HAP-1 (cell line): ENCODE data around the gene ACTL6B.
A peak's percentile ranks its signal among the peaks of the same experiment; 100 is the strongest.

Experiments
- DNase-seq, 2 experiments: peaks; one replicate each; pipeline ENCODE4 v3.0.0-alpha.2; 2016 to 2020; ENCODE audit warnings: low spot score in 2 of 2
- H3K27me3 ChIP-seq: fragments of 250-450 bp; sonication (Bioruptor Pico); 2 replicates; pipeline ENCODE4 v1.5.1; 2020; ENCODE audit warnings: low read depth, mild to moderate bottlenecking, moderate library complexity
- H3K36me3 ChIP-seq: fragments of 250-450 bp; sonication (Bioruptor Pico); replicated peaks from 2 replicates; pipeline ENCODE4 v1.5.1; 2020; ENCODE audit warnings: mild to moderate bottlenecking
- H3K4me1 ChIP-seq: fragments of 250-450 bp; sonication (Bioruptor Pico); 2 replicates; pipeline ENCODE4 v1.5.1; 2020; ENCODE audit warnings: mild to moderate bottlenecking
- H3K4me3 ChIP-seq: fragments of 250-450 bp; sonication (Bioruptor Pico); 2 replicates; pipeline ENCODE4 v1.5.1; 2020; ENCODE audit warnings: mild to moderate bottlenecking, moderate library complexity
- H3K9me3 ChIP-seq: fragments of 250-450 bp; sonication (Bioruptor Pico); 2 replicates; pipeline ENCODE4 v1.5.1; 2020; ENCODE audit warnings: mild to moderate bottlenecking, moderate library complexity
- in situ Hi-C: fragments of 300-500 bp; cut with MboI; formaldehyde crosslinking; loops from 3 replicates; pipeline ENCODE4 v1.14.3; 2020; ENCODE audit warnings: low sequenced_read_pairs, inconsistent platforms, mixed read lengths

ACTL6B gene

DNA sequence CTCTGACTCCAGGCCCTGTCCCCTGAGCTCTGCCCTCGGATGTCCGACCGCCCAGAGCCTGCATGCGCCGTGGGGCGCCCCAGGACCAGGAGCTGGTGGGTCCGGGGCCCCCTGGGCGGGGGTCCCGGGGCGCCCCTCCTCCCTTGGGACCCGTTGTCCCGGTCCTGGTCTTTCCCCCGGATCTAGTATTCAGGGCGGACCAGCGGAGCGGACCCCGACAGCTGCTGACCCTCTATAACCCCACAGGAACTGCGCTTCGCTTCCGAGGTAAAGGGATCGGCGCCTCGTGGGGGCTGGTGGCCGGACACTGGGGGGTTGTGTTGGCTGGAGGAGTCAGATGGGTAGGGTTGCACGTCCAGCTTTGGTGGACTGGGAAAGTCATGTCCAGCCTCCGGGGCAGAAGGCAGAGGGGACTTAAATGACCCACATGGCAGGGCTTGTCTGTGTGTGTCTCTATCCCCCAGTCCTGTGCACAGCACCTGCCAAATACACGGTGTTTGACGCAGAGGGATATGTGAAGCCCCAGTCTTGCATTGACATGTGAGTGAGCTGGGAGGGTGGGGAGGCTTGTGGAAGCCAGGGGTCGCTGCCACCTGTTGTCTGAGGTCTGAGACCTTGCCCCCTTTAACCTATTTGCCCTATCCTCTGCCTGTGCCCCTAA is 43.4 kb downstream of the ACTL6B start:
- in situ Hi-C loops: no loop called here
- Histone ChIP-seq H3K4me3 (peak overlapping the region; percentile 68), H3K27me3 (no peaks in the 10 kb centered on the region), H3K4me1 (peaks cover 12% of the 10 kb centered on the region), H3K9me3 (no peaks in the 10 kb centered on the region), H3K36me3 (no peaks in the 10 kb centered on the region)
- peak in 1 of 2 experiments; percentile 37 for DNase-seq

- Histone ChIP-seq H3K9me3 (no peaks in the 10 kb centered on the region), H3K27me3 (no peaks in the 10 kb centered on the region), H3K4me3 (peak within 1 kb of the TSS; percentile 68), H3K36me3 (no peaks in the 10 kb centered on the region), H3K4me1 (peaks cover 12% of the 10 kb centered on the region)
- in situ Hi-C loops: no loop called here
- DNase-seq: peak; percentile 99 to 100
Observed at GRCh38 chr7:100611983-100612729, 44.1 kb downstream of the ACTL6B start, which contains the start of gene MOSPD3. Gene MOSPD3 (plus strand): TSS chr7:100612540. CDS start chr7:100612792, 252 bp downstream.

DNA sequence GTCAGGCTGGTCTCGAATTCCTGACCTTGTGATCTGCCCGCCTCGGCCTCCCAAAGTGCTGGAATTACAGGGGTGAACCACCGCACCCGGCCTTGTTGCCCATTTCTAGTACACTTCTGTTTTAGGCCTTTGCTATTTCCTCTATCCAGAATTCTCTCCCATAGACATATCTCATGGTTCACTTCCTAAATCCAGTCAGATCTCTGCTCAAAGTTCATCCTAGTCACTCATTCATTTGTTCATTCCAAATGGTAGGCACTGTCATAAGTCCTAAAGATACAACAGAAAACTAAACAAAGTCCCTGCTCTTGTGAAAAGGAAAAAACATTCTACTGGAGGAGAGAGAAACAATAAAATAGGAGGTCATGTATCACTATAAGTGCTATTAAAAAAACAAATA is 46.3 kb downstream of the ACTL6B start:
- Histone ChIP-seq H3K4me3 (no peak overlapping the region), H3K36me3 (no peaks in the 10 kb centered on the region), H3K9me3 (no peaks in the 10 kb centered on the region), H3K27me3 (no peaks in the 10 kb centered on the region), H3K4me1 (peaks cover 12% of the 10 kb centered on the region)
- DNase-seq: no peak
- in situ Hi-C loops: no loop called here

DNA sequence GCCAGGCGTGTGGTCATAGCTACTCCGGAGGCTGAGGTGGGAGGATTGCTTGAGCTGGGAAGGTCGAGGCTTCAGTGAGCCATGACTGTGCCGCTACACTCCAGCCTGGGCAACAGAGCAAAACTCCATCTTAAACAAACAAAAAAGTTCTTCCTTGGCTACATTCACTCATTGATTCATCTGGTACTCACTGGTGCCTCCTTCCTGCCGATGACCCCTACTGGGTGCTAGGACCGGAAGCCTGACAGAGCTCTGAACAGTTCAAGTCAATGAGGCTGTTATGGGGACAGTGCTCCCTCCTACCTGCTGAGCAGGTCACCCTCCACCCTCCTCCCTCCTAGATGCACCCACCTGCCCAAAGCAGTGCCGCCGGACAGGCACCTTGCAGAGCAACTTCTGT is 49.1 kb downstream of the ACTL6B start:
- no peaks in the 10 kb centered on the region for H3K9me3 ChIP-seq
- H3K4me1 ChIP-seq: peaks cover 11% of the 10 kb centered on the region
- DNase-seq: no peak
- in situ Hi-C loops: no loop called here
- no peaks in the 10 kb centered on the region for H3K27me3 ChIP-seq
- no peaks in the 10 kb centered on the region for H3K36me3 ChIP-seq
- H3K4me3 ChIP-seq: no peak overlapping the region

- DNase-seq: no peak
- Histone ChIP-seq H3K4me1 (peaks cover 10% of the 10 kb centered on the region), H3K27me3 (no peaks in the 10 kb centered on the region), H3K4me3 (no peak overlapping the region), H3K36me3 (no peaks in the 10 kb centered on the region), H3K9me3 (no peaks in the 10 kb centered on the region)
- in situ Hi-C loops: no loop called here
Observed at GRCh38 chr7:100606313-100606712, 49.9 kb downstream of the ACTL6B start.

DNA sequence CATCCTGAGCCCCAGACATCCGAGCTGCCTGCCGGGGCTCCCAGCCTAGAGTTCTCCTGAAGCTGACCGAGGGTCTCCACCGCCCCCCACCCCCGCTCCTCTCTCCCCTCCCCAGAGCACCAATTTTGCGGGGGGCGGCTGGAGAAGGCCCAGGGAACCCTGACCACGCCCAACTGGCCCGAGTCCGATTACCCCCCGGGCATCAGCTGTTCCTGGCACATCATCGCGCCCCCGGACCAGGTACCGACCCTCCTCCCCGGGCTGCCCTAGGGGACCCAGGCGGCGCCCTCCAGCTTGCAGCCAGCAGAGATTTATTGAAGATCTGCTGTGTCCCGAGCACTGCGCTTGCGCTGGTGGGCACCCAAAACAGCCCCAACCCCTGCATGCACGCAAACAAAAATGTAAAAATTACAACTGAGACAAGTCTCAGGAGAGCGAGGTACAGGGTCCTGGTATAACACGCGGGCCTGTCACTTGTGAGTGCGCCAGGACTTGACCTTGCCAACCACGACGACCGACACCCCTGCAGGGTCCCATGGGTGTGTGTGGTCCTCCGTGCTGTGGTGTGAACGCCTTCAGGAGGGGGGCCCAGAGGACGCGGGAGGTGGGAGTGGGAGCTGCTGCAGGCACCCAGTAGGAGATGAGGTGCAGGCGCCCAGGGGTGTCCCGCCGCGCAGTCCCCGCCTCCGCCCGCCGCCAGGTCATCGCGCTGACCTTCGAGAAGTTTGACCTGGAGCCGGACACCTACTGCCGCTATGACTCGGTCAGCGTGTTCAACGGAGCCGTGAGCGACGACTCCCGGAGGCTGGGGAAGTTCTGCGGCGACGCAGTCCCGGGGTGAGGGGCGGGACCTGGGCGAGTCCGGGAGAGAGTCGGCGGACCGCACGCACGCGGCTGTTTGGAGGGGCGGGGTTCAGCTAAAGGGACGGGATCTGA is 51.0 kb downstream of the ACTL6B start:
- DNase-seq: peak in 1 of 2 experiments; percentile 57
- H3K4me1 ChIP-seq: peaks cover 7% of the 10 kb centered on the region
- in situ Hi-C loops: no loop called here
- peak overlapping the region; percentile 65 for H3K4me3 ChIP-seq
- no peaks in the 10 kb centered on the region for H3K36me3 ChIP-seq
- no peaks in the 10 kb centered on the region for H3K27me3 ChIP-seq
- H3K9me3 ChIP-seq: no peaks in the 10 kb centered on the region

DNA sequence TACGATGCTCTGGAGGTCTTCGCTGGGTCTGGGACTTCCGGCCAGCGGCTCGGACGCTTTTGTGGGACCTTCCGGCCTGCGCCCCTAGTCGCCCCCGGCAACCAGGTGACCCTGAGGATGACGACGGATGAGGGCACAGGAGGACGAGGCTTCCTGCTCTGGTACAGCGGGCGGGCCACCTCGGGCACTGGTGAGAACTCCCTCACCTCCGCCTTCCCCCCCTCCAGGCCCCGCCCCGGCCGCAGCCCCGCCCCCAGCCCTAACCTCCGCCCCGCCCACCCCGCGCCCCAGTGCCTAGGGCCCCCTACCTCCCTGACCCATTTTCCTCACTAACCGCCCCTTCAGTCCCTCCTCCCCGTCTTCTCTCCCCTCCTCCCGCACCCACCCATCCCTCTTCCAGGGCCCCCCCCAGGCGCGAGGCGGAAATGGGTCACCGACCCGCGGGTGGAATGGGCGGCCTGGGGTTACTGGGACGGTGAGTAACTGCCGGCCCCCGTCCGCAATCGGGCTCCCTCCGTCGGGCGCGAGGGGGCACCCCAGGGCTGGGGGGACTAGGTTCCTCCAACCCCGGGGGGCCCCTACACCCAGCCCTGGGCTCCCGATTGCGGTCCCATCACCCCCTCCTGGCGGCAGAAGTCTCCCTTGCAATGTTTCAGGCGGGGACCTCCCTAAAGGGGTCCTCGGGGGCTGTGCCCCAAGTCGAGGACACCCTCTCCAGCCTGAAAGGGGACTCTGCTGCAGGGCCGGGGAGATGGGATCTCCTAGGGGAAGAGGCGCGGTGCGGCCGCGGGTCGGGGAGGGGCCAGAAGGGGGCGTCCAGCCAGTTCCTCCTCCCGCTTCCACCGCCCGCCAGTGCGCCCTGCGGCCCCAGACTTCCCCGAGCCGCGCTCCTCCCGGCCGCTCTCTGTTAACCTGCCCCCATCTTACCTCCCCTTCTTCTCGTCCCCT is 51.9 kb downstream of the ACTL6B start:
- in situ Hi-C loops: no loop called here
- peak; percentile 74 to 91 for DNase-seq
- no peaks in the 10 kb centered on the region for H3K9me3 ChIP-seq
- H3K4me3 ChIP-seq: peak overlapping the region; percentile 65
- no peaks in the 10 kb centered on the region for H3K36me3 ChIP-seq
- H3K4me1 ChIP-seq: peaks cover 7% of the 10 kb centered on the region
- H3K27me3 ChIP-seq: no peaks in the 10 kb centered on the region

- no peaks in the 10 kb centered on the region for H3K27me3 ChIP-seq
- no peaks in the 10 kb centered on the region for H3K36me3 ChIP-seq
- in situ Hi-C loops: no loop called here
- H3K4me1 ChIP-seq: peaks cover 7% of the 10 kb centered on the region
- no peaks in the 10 kb centered on the region for H3K9me3 ChIP-seq
- DNase-seq: peak in 1 of 2 experiments; percentile 39
- H3K4me3 ChIP-seq: peak overlapping the region; percentile 65
Observed at GRCh38 chr7:100603726-100604027, 52.6 kb downstream of the ACTL6B start.

GRCh38 chr7:100602889-100603725 is 53.1 kb downstream of the ACTL6B start:
- in situ Hi-C loops: no loop called here
- peak in 1 of 2 experiments; percentile 76 for DNase-seq
- H3K36me3 ChIP-seq: no peaks in the 10 kb centered on the region
- no peaks in the 10 kb centered on the region for H3K9me3 ChIP-seq
- H3K4me3 ChIP-seq: no peak overlapping the region
- H3K4me1 ChIP-seq: peaks cover 7% of the 10 kb centered on the region
- no peaks in the 10 kb centered on the region for H3K27me3 ChIP-seq

GRCh38 chr7:100600730-100601038 is 55.6 kb downstream of the ACTL6B start:
- Histone ChIP-seq H3K9me3 (no peaks in the 10 kb centered on the region), H3K4me1 (peaks cover 7% of the 10 kb centered on the region), H3K4me3 (no peak overlapping the region), H3K27me3 (no peaks in the 10 kb centered on the region), H3K36me3 (no peaks in the 10 kb centered on the region)
- no peak for DNase-seq
- in situ Hi-C loops: no loop called here

DNA sequence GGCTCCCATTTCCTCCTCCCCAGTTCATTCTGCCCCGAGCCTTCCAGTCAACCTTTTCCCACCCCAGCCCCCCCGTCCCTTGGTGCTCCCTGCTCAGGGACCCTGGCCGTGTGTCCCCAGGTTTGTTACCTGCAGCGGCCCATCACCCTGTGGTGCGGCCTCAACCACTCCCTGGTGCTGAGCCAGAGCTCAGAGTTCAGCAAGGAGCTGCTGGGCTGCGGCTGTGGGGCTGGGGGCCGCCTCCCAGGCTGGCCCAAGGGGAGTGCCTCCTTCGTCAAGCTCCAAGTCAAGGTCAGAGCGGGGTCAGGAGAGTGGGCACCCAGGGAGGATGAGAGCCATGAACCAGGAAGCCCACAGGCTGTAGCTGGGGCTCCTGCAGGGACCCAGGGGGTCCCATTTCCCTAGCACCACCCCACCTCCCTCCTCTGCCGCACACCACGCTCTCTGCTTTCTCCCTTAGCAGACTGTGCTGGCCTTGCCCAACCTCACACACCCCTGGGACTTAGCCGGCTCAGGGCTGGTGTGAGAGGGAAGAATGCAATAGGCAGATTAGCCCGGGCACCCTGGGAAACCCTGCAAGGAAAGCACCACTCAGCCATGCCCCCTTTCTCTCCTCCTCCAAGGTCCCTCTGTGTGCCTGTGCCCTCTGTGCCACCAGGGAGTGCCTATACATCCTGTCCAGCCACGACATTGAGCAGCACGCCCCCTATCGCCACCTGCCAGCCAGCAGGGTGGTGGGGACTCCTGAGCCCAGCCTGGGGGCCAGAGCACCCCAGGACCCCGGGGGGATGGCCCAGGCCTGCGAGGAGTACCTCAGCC is 56.1 kb downstream of the ACTL6B start:
- Histone ChIP-seq H3K9me3 (no peaks in the 10 kb centered on the region), H3K4me1 (peaks cover 7% of the 10 kb centered on the region), H3K27me3 (no peaks in the 10 kb centered on the region), H3K36me3 (no peaks in the 10 kb centered on the region), H3K4me3 (no peak overlapping the region)
- in situ Hi-C loops: no loop called here
- no peak for DNase-seq

- Histone ChIP-seq H3K4me1 (peaks cover 3% of the 10 kb centered on the region; the same call in 1 of the 2 replicates), H3K36me3 (no peaks in the 10 kb centered on the region), H3K9me3 (no peaks in the 10 kb centered on the region), H3K27me3 (no peaks in the 10 kb centered on the region), H3K4me3 (no peak overlapping the region)
- in situ Hi-C loops: no loop called here
- no peak for DNase-seq
Observed at GRCh38 chr7:100598425-100598824, 57.8 kb downstream of the ACTL6B start.
